ENCODE data around the gene FRMD3. TPM values are rescaled to one million over a fixed set of nuclear protein-coding genes. Genes with fewer than 3 reads are reported as not detected.

FRMD3 gene
- total and polyA plus RNA-seq, 7 donors = 5.9 to 27.4 (median 8.3) TPM

DNA sequence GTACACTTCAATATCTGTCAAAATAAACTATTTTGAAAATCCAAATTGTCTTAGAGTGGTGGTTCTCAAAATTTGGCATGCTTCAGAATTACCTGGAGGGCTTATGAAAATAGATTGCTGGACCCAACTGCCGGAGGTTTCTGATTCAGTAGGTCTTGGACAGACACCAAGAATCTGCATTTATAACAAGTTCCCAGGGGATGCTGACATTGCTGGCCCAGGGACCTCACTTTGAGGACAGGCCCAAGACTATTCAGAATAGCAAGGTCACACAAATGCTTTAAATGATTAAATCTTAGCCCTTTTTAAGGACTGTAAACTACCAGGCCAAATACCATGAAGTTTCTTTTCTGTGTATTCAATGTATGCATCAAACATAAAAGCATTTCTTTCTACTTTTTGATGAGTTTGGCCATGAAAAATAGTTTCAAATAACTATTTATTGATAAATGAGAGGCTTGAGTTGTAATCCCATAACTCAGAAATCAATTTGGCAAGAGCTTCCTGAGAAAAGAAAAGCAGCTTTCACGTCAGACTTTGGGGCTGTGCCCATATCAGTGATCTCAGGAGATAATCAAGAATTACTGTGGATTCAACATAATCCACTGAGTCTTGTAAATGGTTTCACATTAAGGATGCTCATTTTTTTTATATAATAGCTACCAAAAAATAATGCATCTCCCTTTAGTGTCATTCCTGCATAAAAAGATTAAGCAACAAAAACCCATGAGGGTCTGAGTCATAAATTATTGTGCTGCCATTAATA is 191.4 kb downstream of the FRMD3 start:
- intact Hi-C loops (cut with DNase I) = no loop called here
- Histone ChIP-seq H3K27me3 (no peaks in the 10 kb centered on the region), H3K27ac (no peak overlapping the region), H3K36me3 (no peaks in the 10 kb centered on the region), H3K4me3 (no peak overlapping the region), H3K4me1 (no peaks in the 10 kb centered on the region), H3K9me3 (no peaks in the 10 kb centered on the region)
- TF ChIP-seq, protein P1, sequence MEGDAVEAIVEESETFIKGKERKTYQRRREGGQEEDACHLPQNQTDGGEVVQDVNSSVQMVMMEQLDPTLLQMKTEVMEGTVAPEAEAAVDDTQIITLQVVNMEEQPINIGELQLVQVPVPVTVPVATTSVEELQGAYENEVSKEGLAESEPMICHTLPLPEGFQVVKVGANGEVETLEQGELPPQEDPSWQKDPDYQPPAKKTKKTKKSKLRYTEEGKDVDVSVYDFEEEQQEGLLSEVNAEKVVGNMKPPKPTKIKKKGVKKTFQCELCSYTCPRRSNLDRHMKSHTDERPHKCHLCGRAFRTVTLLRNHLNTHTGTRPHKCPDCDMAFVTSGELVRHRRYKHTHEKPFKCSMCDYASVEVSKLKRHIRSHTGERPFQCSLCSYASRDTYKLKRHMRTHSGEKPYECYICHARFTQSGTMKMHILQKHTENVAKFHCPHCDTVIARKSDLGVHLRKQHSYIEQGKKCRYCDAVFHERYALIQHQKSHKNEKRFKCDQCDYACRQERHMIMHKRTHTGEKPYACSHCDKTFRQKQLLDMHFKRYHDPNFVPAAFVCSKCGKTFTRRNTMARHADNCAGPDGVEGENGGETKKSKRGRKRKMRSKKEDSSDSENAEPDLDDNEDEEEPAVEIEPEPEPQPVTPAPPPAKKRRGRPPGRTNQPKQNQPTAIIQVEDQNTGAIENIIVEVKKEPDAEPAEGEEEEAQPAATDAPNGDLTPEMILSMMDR (IDR thresholded peaks at IDR 0.05) = no peak
- TF ChIP-seq EP300 (IDR thresholded peaks at IDR 0.05) (no peak), POLR2A (IDR thresholded peaks at IDR 0.05) (no peak), POLR2AphosphoS5 (IDR thresholded peaks at IDR 0.05) (no peak)
- 68 to 73% methylated on average over 2 of the region's 2 CpGs for WGBS, 2 donors
- no peak for DNase-seq

DNA sequence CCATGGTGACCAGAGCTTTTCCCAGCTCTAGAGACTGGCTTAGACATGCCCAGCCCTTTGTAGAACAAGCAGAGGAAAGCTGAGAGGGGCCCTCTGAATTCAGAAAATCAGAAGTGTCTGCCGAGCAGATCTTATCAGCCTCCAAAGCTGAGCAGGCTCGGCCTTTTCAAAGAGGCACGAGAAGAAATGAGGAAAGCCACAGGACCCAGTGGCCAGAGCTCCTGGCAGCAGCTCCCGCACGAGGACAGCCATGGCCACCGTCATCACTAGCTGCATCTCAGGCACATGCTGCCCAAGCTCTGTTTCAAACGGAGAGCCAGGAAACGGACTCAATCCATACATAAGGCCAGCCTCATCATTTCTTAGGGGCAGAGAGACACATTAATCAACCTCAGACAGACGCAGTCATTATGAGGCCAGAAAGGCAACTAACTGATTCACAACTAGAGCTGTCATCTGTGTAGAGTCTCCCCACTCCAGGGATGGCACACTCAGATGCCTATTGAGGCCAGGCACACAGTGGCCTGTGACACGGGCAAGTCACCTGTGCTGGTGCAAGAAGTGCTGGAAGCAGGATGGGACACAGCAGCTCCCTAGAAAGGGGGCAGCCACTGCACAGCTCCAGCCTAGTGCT is 194.7 kb downstream of the FRMD3 start:
- H3K4me1 ChIP-seq = no peaks in the 10 kb centered on the region
- H3K27me3 ChIP-seq = no peaks in the 10 kb centered on the region
- DNase-seq = no peak
- no peaks in the 10 kb centered on the region for H3K9me3 ChIP-seq
- H3K27ac ChIP-seq = no peak overlapping the region
- no peak overlapping the region for H3K4me3 ChIP-seq
- no peaks in the 10 kb centered on the region for H3K36me3 ChIP-seq
- intact Hi-C loops (cut with DNase I) = no loop called here
- WGBS, 2 donors = 77 to 90% methylated on average over 10 of the region's 10 CpGs
- TF ChIP-seq EP300 (IDR thresholded peaks at IDR 0.05) = no peak
- TF ChIP-seq, protein P1 (IDR thresholded peaks at IDR 0.05) = no peak
- no peak for TF ChIP-seq POLR2A (IDR thresholded peaks at IDR 0.05)
- TF ChIP-seq POLR2AphosphoS5 (IDR thresholded peaks at IDR 0.05) = no peak

DNA sequence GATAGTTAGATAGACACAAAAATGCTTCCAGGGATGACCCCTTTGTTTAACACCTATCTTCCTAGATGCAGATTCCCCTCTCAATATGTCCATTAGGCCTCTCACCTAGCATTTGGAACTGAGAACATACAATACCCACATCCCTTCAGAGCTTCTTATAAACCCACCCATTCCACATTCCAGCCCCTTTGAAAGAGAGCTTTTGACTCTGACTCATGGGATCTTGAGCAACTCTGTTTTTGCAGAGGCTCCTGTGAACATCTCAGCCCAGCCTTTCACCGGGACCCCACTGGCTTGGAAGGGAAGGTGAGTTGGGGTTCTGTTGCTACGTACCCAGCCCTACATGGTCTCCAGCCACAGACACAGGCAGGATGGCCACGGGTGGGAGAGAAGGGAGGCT is 195.5 kb downstream of the FRMD3 start:
- no peaks in the 10 kb centered on the region for H3K27me3 ChIP-seq
- TF ChIP-seq, protein P1 (IDR thresholded peaks at IDR 0.05) = no peak
- TF ChIP-seq POLR2A (IDR thresholded peaks at IDR 0.05) = no peak
- no peak for TF ChIP-seq POLR2AphosphoS5 (IDR thresholded peaks at IDR 0.05)
- TF ChIP-seq EP300 (IDR thresholded peaks at IDR 0.05) = no peak
- no peaks in the 10 kb centered on the region for H3K4me1 ChIP-seq
- WGBS, 2 donors = 83% methylated on average over 3 of the region's 3 CpGs
- no peaks in the 10 kb centered on the region for H3K9me3 ChIP-seq
- no peaks in the 10 kb centered on the region for H3K36me3 ChIP-seq
- no peak overlapping the region for H3K27ac ChIP-seq
- no peak for DNase-seq
- no peak overlapping the region for H3K4me3 ChIP-seq
- intact Hi-C loops (cut with DNase I) = no loop called here

DNA sequence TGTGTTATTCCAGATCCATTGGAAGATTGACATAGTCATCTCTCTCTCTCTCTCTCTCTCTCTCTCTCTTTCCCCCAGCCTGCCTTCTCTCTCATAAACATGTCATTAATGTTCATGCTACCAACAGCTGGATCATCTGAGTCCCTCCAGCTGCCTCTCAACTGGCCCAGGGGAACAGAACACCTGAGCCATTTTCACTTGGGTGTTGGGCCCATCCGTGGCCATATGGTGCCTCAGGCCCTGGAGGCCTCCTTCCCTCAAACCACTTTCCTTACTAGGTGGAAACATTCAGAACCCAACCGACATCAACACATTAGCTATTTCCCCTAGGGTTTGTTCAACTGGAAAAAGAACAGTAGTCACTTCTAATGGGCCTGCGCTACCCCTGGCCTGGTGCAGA is 196.2 kb downstream of the FRMD3 start:
- Histone ChIP-seq H3K36me3 (no peaks in the 10 kb centered on the region), H3K9me3 (no peaks in the 10 kb centered on the region), H3K4me1 (no peaks in the 10 kb centered on the region), H3K27ac (no peak overlapping the region), H3K4me3 (no peak overlapping the region), H3K27me3 (no peaks in the 10 kb centered on the region)
- WGBS, 2 donors = 89 to 94% methylated on average over 3 of the region's 3 CpGs
- TF ChIP-seq POLR2AphosphoS5 (IDR thresholded peaks at IDR 0.05) (no peak), POLR2A (IDR thresholded peaks at IDR 0.05) (no peak), EP300 (IDR thresholded peaks at IDR 0.05) (no peak)
- TF ChIP-seq, protein P1 (IDR thresholded peaks at IDR 0.05) = no peak
- no peak for DNase-seq
- intact Hi-C loops (cut with DNase I) = no loop called here
